Measurements from ENCODE around the gene TFPT. TPM values are rescaled to one million over a fixed set of nuclear protein-coding genes. Genes with fewer than 3 reads are reported as not detected.
"Not testable (repeated sequence)": the region's sequence is repeated elsewhere in the genome, so short reads cannot be mapped to it uniquely, and the experiment has no call there.

The TFPT gene
- total and polyA plus RNA-seq, 2 donors from 2014 or later: 19.2 to 31.6 TPM

DNA sequence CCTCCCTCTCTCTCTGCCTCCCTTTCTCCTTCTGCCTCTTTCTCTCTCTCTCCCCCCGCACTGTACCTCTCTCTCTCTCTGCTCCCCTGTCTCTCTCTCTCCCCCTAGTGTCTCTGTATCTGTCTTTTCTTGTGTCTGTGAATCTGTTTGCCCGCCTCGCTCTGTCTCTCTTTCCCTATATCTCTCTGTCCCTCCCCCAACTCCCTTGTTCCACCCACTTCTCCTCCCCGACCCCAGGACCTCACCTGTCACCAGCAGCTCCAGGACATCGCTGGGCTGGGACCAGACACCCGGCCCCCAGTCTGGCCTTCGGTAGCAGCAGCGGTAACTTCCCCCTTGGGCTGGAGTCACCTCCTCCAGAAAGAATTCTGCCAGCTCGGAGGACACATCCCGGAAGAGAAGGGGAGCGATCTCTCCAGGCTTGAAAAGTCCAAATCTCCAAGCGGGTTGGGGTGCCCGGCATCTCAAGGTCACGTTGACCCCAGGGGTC is 18.8 kb downstream of the TFPT start:
- no peak overlapping the region for H3K27ac ChIP-seq (ENCODE audit: low read depth in 2 of 2, low read length in 2 of 2)

DNA sequence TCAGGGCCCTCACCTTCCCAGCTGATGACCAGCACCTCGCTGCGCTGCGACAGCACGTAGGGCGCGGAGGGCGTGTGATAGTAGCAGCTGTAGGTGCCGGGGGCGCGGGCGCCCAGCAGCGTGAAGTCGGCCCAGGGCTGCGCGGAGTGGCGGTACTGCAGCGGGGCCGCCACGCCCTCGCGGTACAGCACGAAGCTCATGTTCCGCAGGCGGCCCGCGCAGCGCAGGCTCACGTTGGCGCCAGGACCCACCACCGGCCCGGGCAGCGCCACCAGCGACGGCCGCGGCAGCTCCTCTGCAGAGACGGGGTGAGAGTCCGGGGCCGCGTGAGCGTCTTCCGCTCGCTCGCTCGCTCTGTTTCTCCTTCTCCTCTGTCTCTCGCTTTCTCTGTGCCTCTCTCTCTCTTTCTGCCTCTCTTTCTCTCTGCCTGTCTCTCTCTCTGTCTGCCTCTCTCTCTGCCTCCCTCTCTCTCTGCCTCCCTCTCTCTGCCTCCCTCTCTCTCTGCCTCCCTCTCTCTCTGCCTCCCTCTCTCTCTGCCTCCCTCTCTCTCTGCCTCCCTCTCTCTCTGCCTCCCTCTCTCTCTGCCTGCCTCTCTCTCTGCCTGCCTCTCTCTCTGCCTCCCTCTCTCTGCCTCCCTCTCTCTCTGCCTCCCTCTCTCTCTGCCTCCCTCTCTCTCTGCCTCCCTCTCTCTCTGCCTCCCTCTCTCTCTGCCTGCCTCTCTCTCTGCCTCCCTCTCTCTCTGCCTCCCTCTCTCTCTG is 19.4 kb downstream of the TFPT start:
- DNase-seq: peak in 4 of 5 donors; percentile 36 to 78 (median 48)
- FAIRE-seq; H3K27ac ChIP-seq (ENCODE audit: low read depth in 2 of 2, low read length in 2 of 2); H3K36me3 ChIP-seq (ENCODE audit: control insufficient read depth in 2 of 3, insufficient read depth in 3 of 3, low read length in 3 of 3); H3K4me3 ChIP-seq (ENCODE audit: low read length in 3 of 3); H3K27me3 ChIP-seq (ENCODE audit: control insufficient read depth, insufficient read depth, low read length); H3K9ac ChIP-seq (ENCODE audit: low read length in 3 of 3); H3K9me3 ChIP-seq (ENCODE audit: control insufficient read depth in 2 of 3, insufficient read depth in 1 of 3, low read length in 3 of 3); intact Hi-C loops (cut with DNase I); H3K4me1 ChIP-seq (ENCODE audit: control insufficient read depth in 2 of 3, insufficient read depth in 2 of 3, low read depth in 1 of 3, low read length in 3 of 3): not testable (repeated sequence)

More for the DNA sequence above, 18.8 kb downstream of the TFPT start:
- DNase-seq (peak in 1 of 5 donors; percentile 72), FAIRE-seq (no peak)
- no peak overlapping the region for H3K9ac ChIP-seq (ENCODE audit: low read length in 3 of 3)
- TF ChIP-seq, protein P1, sequence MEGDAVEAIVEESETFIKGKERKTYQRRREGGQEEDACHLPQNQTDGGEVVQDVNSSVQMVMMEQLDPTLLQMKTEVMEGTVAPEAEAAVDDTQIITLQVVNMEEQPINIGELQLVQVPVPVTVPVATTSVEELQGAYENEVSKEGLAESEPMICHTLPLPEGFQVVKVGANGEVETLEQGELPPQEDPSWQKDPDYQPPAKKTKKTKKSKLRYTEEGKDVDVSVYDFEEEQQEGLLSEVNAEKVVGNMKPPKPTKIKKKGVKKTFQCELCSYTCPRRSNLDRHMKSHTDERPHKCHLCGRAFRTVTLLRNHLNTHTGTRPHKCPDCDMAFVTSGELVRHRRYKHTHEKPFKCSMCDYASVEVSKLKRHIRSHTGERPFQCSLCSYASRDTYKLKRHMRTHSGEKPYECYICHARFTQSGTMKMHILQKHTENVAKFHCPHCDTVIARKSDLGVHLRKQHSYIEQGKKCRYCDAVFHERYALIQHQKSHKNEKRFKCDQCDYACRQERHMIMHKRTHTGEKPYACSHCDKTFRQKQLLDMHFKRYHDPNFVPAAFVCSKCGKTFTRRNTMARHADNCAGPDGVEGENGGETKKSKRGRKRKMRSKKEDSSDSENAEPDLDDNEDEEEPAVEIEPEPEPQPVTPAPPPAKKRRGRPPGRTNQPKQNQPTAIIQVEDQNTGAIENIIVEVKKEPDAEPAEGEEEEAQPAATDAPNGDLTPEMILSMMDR (IDR thresholded peaks at IDR 0.05; ENCODE audit: borderline replicate concordance, extremely low read depth, insufficient read depth): peak; percentile 7
- no peaks in the 10 kb centered on the region for H3K27me3 ChIP-seq (ENCODE audit: control insufficient read depth, insufficient read depth, low read length)
- no peaks in the 10 kb centered on the region for H3K4me1 ChIP-seq (ENCODE audit: control insufficient read depth in 2 of 3, insufficient read depth in 2 of 3, low read depth in 1 of 3, low read length in 3 of 3)
- no peaks in the 10 kb centered on the region for H3K36me3 ChIP-seq (ENCODE audit: control insufficient read depth in 2 of 3, insufficient read depth in 3 of 3, low read length in 3 of 3)
- H3K9me3 ChIP-seq (ENCODE audit: control insufficient read depth in 2 of 3, insufficient read depth in 1 of 3, low read length in 3 of 3): no peaks in the 10 kb centered on the region
- H3K4me3 ChIP-seq (ENCODE audit: low read length in 3 of 3): no peak overlapping the region
- intact Hi-C loops (cut with DNase I): no loop called here

DNA sequence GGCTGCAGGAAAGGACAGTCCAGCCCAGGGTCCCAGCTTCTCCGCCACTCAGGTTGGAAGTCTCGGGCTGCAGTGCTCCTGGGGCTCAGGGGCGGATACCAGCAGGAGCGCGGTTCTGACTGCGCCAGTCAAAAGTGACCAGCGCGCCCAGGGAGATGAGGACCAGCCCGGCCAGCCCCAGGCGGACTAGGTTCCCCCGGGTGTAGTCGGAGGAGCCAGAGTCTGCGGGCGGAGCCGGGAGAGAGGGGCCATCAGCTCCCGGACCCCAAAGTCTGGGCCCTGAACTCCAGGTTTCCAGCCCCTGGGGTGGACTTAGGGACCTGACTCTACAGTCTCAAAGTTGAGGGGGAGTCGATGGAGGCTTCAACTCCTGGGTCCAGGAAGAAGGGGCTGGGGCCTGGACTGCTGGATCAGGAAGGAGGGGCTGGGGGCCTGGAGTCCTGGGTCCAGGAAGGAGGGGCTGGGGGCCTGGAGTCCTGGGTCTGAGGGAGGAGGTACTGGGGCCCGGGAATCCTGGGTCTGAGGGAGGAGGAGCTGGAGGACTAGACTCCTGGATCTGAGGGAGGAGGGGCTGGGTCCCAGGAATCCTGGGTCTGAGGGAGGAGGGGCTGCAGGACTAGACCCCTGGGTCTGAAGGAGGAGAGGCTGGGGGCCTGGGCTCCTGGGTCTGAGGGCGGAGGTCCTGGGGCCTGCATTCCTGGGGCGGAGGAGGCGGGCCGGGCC is 20.2 kb downstream of the TFPT start:
- DNase-seq (peak in 1 of 5 donors; percentile 66), FAIRE-seq (no peak)
- intact Hi-C loops (cut with DNase I): no loop called here
- no peaks in the 10 kb centered on the region for H3K27me3 ChIP-seq (ENCODE audit: control insufficient read depth, insufficient read depth, low read length)
- no peak overlapping the region for H3K9ac ChIP-seq (ENCODE audit: low read length in 3 of 3)
- H3K4me1 ChIP-seq (ENCODE audit: control insufficient read depth in 2 of 3, insufficient read depth in 2 of 3, low read depth in 1 of 3, low read length in 3 of 3): no peaks in the 10 kb centered on the region
- TF ChIP-seq, protein P1 (IDR thresholded peaks at IDR 0.05; ENCODE audit: borderline replicate concordance, extremely low read depth, insufficient read depth): no peak
- H3K4me3 ChIP-seq (ENCODE audit: low read length in 3 of 3): no peak overlapping the region
- no peaks in the 10 kb centered on the region for H3K36me3 ChIP-seq (ENCODE audit: control insufficient read depth in 2 of 3, insufficient read depth in 3 of 3, low read length in 3 of 3)
- no peaks in the 10 kb centered on the region for H3K9me3 ChIP-seq (ENCODE audit: control insufficient read depth in 2 of 3, insufficient read depth in 1 of 3, low read length in 3 of 3)
- H3K27ac ChIP-seq (ENCODE audit: low read depth in 2 of 2, low read length in 2 of 2): no peak overlapping the region

DNA sequence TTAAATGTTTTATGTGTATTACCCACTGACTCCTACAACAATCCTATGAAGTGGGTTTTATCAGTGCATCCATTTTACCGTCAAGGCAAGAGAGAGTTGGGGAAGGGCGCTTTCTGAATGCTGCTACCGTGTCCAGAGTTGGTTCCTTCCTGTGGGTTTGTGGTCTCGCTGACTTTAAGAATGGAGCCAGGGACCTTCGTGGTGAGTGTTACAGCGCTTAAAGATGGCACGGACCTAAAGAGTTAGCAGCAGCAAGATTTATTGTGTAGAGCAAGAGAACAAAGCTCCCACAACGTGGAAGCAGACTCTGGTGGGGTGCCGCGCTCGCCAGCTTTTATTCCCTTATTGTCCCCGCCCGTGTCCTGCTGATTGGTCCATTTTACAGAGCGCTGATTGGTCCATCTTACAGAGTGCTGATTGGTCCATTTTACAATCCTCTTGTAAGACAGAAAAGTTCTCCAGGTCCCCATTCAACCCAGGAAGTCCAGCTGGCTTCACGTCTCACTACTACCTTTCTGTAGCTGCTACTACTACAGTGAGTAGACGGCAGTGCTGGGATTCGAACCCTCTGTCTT is 20.9 kb downstream of the TFPT start:
- H3K27me3 ChIP-seq (ENCODE audit: control insufficient read depth, insufficient read depth, low read length): no peaks in the 10 kb centered on the region
- H3K9me3 ChIP-seq (ENCODE audit: control insufficient read depth in 2 of 3, insufficient read depth in 1 of 3, low read length in 3 of 3): no peaks in the 10 kb centered on the region
- no peak for FAIRE-seq
- no peak overlapping the region for H3K9ac ChIP-seq (ENCODE audit: low read length in 3 of 3)
- TF ChIP-seq, protein P1 (IDR thresholded peaks at IDR 0.05; ENCODE audit: borderline replicate concordance, extremely low read depth, insufficient read depth): no peak
- H3K4me1 ChIP-seq (ENCODE audit: control insufficient read depth in 2 of 3, insufficient read depth in 2 of 3, low read depth in 1 of 3, low read length in 3 of 3): no peaks in the 10 kb centered on the region
- H3K27ac ChIP-seq (ENCODE audit: low read depth in 2 of 2, low read length in 2 of 2): no peak overlapping the region
- peak in 1 of 5 donors; percentile 12 for DNase-seq
- H3K4me3 ChIP-seq (ENCODE audit: low read length in 3 of 3): no peak overlapping the region
- no peaks in the 10 kb centered on the region for H3K36me3 ChIP-seq (ENCODE audit: control insufficient read depth in 2 of 3, insufficient read depth in 3 of 3, low read length in 3 of 3)
- intact Hi-C loops (cut with DNase I): no loop called here

Data from kidney (tissue), 14 donors.